GM18861 (cell line): ENCODE results near the gene MOB3A.

Experiments
- ATAC-seq: cut with Tn5 transposase; IDR thresholded peaks from one replicate; pipeline ENCODE4 v1.9.1; 2021; ENCODE audit not compliant: unreplicated experiment

Gene MOB3A

DNA sequence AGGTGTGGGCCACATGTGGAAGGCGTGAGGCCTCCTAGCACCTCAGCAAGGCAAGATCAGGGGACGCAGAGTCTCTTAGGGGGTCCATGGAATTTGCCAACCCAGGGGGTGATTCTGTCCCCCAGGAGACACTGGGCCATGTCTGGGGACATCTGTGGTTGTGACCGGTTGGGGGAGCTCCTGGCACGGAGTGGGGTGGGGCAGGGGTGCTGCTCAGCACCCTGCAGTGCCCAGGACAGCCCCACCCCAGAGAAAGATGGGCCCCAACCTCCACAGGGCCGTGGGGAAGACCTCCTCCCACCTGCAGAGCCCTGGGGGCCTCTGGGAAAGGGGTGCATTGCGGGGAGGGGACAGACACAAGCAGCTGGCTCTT, 49.1 kb downstream of the MOB3A start:
- ATAC-seq = no peak

DNA sequence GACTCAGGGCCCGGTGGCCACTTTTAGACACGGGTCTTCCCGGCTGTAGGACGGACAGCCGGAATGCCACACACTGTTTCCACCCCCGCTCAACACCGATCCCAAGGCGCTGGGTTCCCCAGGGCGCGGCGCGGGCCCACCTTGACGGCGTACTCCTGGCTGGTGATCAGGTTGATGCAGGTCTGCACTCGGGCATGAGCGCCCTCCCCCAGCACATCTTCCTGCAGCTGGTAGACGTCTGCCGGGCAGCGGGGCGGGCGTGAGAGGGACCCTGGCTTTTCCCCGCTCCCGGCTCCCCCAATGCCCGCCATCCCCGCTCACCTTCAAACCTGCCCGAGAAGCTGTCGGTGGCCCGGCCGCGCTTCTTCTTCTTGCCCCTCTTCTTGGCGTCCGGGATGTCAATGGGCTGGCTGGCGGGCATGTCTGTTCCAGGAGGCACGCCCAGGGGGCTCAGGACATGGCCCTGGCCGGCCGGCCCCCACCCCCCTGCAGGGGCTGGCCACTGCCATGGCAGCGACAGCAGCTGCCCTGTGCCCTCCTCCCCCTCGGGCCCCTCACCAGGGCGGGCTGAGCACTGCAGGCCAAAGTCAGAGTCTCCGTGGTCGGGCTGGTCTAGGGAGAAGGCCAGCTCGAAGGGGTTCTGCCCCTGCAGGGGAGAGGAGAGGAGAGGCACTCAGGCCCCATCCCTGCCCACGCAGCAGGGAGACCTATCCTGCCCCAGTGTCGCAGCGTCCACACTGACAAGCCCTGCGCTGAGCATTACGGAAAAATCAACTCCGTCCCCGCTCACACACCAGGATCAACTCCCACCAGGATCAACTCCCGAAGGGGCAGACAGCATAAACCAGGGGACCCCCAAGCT, 49.8 kb downstream of the MOB3A start:
- no peak for ATAC-seq

DNA sequence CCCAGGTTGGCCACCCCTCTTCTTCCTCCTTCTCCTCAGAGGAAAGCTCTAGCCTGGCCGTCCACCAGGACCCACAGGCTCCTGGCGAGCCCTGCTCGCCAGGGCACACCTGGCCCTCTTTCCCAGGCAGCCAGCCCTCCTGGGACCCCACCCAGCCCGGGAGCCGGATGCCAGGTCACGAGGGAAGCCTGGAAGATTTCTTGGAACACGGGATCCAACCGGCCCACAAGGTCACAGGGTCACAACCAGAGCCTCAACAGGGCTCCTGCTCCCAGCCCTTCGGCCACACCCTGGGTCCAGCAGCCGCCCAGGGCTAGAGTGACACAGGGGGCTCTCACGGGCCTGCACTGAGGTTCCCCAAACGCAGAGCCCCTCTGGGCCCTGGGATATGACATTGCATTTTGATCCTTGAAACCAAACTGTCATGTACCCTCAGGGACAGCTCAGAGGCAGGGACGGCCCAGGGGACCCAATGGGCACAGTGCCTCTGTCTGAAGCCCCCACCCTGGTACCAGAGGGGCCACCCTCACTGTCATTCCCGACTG, 50.6 kb downstream of the MOB3A start:
- no peak for ATAC-seq

DNA sequence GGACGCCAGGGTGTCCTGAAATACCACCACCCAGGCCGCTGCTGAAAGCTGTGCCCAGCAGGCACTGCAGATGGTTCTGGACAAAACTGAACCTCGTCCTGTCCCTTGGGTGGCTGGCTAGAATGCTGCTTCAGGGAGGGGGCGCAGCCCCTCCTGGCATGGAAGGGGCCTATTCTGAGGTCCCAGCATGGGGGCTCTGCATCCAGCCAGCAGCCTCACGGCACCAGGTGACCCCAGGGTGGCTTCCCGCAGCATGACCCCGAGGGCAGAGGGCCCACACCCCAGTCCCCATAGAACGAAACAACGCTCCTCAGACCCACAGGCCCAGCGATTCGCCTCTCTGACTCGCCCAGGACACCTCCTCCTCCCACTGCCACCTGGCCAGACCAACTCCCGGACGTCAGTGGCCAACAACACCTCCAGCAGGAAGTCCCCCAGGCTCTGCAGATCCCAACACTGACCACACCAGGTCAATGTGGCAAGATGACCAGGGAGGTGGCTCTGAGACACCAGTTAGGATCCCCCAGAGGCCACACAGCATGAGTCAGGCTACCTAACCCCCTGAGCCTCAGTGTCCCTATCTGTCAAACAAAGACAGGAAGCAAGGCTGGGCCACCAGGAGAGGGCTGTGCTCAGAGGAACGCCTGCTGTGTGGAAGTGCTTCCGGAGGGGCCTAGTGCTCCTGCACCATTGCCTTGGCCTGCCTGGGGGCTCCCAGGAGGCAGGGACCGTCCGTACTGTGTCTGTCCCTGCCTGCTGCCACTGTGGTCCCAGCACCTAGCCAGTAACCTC, 51.2 kb downstream of the MOB3A start:
- no peak for ATAC-seq

DNA sequence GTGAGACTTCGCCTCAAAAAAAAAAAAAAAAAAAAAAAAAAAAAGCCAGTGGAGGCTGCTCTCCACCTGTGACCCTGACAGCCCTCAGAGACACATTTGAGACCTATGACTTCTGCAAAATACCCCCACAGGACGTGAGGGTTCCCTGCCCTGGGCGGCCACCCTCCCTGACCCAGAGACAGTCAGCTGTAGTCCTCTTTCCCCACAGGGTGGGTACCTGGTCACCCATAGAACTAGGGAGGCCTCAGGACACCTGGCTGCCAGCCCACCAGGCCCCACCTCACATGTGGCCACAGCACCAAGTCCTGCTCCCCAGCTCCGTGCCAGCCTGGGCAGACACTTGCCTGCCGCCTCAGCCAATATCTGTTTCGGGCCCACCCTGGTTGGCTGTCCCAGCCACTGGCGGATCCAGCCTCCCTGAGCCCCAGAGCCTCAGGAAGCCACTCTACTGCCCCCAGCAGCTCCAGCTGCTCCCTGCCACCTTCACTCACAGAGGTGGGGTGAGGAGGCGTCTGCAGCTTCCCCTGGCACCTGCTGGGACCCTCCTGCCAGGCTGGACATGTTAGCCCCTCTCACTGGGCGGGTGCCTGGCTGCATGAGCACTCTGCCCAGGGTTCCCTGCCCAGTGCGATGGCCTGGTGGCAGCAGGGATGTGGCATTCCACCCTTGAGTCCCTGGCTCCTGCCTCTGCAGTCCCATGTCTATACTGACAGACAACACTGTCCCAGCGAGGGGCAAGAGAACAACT, 52.0 kb downstream of the MOB3A start:
- ATAC-seq = no peak

DNA sequence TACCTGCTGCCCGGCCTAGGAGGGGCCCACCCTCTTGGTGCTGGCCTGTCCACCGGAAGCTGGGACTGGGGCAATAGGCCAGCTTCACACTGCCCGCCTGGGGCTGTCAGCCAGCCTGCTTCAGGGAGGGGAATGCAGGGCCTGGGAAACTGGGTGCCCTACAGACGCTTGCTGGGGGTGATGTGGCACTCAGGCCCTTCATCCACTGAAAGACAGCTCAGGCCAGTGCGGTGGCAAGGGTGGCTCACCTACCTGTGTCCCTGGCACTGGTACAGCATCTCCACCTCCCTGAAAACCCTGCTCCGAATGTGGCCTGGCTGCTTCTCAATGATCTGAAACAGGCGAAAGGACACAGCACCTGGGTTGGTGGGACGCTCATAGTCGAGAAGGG, 52.9 kb downstream of the MOB3A start:
- ATAC-seq = no peak

DNA sequence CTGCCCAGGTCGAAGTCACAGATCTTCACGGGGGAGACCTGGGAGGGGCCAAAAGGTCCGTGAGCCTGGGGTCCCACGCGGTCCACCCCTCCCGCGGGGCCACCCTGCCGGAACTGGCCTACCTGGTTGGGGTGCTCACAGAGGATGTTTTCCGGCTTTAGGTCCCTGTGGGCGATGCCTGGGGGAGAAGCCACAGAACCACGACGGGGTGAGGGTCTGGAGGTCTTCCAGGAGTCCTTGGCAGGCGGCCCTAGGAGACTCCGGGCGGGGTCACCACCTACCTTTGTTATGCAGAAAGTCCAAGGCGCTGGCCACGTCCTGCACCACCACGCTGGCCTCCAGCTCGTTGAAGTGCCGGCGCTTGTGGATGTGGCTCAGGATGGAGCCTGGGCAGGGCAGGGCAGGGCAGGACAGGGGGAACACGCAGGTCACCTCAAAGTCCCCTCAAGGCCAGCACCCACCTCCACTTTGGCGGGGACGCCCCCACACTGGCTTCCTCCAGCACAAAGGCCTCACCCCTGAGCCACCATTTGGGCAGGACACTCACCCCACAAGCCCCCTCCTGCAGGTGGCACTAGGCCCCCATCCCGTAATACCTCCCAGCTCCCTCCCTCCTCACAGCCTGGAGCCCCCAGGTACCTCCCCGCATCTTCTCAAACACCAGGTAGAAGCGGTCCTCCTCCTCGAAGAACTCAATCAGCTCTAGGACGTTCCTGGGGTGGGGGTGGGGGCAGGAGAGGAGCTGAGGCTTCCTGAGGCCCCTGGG, 53.5 kb downstream of the MOB3A start:
- no peak for ATAC-seq

DNA sequence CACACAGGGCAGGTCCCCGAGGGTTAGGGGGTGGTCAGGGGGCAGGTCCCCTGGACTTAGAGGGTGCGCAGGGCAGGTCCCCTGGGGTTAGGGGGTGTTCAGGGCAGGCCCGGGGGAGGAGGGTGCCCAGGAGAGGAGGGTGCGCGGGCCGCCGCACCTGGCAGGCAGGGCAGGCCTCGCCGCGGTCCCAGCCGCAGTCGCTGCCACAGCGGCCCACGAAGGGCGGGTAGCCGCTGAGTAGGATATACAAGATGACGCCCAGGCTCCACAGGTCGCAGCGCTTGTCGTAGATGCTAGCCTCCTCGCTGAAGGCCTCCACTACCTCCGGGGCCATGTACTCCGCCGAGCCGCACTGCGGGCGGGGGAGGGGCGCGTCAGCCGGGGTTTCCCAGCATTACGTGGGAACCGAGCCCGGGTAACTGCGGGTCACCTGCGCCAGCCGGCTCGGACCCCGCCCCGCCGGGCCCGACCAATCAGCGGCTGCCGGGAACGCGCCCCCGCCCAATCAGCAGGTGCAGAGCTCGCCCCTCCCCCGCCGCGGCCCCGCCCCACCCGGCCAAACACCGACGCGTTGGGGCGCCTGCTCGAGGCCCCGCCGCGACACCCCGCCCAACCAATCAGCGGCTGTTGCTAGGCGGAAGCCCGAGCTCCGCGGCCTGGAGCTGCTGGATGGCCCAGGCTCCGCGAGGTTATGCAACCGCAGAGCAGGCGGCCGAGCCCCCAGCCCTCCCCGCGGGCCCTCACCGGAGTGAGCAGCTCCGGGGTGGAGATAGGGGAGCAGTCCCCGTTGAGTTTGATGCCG, 54.2 kb downstream of the MOB3A start:
- peak; percentile 39 for ATAC-seq

DNA sequence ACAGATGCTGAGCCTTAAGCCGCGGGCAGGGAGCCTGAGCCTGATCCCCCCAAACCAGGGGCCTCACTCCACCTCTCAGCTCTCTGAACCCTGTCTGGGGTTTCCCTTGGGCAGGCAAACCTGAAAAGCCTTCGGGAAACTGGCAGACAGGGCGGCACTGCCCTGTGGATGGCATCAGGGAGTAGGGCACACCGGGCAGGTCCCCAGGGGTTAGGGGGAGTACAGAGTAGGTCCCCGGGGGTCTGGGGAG, 54.8 kb downstream of the MOB3A start:
- no peak for ATAC-seq

DNA sequence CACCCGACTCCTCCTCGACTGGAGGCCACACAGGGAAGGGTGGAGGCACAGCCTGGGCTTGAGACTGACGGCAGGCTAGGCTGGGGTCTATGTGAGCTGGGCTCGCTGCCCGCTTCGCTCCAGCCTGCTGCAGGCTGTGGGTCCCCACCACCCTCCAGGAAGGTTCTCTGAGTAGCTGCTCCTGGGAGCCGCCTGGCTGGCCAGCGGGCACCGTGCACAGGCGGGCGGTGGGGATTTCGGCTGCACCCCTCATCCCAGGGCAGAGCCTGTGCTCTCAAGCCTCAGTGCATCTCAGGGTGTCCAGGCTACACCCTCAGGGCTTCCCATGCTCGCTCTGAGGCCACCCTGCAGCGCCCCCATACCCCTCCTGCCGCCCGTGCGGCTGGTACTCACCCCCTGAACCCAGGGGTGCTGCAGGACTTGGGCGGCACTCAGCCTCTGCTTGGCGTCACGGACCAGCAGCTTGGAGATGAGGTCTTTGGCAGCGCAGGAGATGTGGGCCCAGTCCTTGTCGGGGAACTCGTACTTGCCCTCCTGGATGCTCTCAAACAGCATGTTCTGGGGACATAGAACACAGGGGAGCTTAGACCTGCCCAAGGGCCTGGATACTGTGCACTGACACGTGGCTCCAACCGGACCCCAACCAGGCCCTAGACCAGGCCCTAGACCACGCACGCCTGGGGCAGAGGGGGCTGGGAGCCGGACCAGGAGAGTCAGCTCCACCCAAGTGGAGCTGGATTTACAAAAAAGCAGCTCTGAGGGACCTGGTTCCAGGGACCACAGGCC, 55.3 kb downstream of the MOB3A start:
- no peak for ATAC-seq

DNA sequence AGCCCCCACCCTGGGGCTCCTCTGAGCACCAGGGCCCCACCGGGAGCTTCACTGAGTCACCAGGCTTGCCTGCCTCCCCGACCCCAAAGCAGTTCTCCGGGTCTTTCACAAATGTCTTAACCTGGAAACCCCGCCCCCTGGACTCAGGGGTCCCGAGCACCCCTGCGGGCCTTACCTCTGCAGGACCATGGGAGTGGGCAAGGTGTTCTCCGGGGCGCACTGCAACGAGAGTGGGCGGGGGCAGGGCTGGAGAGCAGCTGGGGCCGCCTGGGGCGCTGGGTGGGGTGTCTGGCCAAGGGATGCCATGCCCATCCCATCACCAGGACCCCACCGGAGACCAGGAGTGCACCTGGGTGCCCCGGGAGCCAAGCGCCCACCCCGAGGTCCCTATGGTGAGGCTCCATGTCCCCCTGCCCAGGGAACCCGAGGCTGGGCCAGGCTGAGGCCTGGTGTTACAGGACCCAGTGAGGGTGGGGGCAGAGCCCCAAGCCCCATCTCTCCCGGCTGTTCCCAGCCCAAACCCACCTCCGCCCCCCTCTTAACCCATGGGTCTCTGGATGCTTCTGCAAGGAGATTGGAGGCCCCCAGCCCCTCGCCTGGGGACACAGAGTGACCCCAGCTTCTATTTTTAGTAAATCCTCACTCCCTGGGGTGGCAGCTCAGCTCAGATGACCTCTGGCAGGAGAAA, 56.0 kb downstream of the MOB3A start:
- no peak for ATAC-seq

DNA sequence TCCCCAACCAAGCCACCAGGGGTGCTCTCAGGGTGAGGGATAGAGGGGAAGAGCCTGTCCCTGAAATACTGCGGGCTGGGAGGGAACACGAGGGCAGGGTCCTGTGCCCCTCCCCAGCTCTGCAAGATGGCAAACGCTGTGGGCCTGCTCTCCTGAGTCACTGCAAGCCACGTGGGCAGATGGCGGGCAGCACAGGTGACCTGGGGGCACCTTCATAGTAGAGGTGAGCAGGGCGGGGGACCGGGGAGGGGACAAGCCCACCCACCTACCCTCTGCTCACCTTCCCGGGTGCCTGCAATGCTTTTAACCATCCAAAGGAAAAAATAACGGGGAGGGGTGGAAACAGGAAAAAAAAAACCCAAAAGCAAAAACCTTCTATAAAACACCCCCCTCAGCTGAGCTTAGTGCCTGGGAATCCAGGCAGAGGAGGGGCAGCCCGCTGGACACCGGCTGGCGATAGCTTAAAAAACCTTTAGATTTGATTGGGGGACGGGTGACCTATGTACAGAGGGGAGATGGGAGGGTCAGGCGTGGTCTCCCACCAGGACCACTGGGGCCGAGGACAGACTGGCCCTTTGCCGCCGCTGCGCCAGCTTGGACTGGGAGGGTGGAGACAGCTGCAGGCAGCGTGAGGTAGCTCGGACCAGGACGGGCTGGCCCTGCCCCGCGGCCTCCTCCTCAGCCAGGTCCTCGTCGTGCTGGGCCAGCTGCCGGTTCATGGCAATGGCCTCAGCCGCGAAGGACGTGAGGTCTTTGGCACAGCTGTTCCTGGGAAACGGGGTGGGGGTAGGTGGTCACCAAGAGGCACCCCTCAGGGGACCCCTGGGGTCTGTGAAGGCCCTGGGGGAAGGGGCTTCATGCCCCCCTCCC, 56.8 kb downstream of the MOB3A start:
- ATAC-seq = no peak

DNA sequence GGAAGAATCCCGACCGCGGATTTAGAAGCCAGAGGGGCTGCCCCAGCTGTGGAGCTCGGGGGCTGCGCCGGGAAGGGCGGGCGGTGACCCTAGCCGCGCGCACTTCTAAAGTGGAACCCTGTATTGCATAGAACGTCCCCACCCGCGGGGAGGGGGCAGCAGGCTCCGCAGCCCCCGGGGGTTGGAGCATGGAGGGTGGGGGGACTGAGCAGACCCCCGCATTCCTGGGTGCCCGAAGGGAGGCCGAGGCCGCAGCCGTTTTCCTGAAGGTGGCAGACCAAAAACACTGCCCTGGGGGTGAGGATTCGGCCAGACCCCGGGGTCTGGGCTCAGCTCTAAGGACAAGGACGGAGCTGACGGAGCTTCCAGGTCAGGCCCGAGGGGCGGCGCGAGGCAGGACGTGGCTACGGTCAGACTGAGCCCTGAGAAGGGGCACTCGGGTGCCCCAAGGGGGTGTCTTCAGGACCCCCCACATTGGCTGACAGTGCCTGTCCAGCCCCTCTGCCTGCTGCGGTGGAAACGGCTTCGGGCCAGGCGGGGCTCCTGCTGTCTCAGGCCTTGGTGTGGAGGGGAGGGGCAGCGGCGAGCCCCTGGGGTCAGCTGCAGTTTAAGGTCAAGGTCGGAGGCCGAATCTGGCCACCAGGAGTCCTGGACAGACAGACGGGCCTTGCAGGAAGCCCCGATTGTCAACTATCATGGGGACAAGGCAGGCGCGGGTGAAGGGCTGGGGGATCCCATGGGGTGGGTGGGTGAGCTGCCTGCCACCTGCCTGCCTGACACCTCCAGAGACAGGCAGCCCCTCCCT, 57.6 kb downstream of the MOB3A start:
- ATAC-seq = no peak

DNA sequence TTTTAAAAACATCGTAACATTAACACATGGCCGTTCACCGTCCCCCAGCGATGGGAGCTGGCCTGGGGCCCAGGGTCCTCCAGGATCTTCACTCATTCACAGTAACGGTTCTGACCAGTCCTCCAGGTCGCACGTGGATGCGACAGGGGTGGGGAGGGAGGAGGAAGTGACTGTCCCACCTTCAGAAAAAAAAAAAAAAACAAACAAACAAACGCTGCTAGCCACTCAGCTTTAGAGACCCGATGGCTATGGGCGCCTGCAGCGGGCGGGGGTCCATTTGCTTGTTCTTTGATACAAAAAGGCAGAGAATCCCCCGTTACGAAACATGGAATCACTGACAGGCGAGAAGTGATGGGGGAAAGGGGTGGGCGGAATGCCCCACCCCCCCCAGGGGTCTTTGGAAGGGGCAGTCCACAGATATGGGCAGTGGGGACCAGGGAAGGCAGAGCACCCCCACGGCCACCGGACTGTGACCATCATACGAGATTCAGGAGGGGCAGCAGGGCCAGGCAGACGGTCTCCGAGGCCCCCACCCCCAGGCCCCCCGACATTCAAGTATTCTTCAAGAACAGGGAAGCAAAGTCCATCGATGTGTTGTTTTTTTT, 58.4 kb downstream of the MOB3A start:
- ATAC-seq = no peak

DNA sequence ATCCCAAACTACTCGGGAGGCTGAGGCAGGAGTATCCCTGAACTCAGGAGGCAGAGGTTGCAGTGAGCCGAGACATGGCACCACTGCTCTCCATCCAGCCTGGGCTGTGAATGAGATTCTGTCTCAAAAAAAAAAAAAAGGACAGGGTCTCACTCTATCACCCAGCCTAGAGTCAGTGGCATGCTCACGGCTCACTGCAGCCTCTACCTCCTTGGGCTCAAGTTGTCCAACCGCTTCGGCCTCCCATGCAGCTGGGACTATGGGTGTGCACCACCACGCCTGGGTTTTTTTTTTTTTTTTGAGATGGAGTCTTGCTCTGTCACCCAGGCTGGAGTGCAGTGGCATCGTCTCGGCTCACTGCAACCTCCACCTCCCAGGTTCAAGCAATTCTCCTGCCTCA, 59.7 kb downstream of the MOB3A start:
- no peak for ATAC-seq

DNA sequence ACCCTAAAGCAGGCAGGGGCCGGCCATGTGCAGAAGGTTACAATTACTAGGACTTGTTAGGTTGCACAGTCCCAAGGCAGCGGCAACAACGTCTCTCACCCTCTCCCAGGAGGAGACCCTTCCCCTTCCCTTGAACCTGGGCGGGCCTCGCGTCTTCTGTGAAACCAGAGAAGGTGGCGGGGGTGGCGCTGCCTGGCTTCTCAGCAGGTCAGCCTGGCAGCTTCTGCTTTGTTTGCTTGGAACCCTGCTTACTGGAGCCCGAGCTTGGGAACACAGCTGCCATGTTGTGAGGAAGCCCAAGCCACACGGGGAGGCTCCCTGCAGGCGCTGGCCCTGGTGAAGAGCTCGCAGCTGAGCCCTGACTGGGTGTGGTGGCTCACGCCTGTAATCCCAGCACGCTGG, 60.5 kb downstream of the MOB3A start:
- no peak for ATAC-seq
